Mucosa of descending colon (tissue), 3 donors: ENCODE results near the gene TPM1. TPM values are rescaled to one million over a fixed set of nuclear protein-coding genes. Genes with fewer than 3 reads are reported as not detected.

Experiments used
- ATAC-seq: fragments of 200-7000 bp; cut with Tn5 transposase; one replicate; pipeline ENCODE4 v1.9.1; 2020; ENCODE audit warnings: mild to moderate bottlenecking, moderate library complexity
- DNase-seq, 3 donors: peaks; one replicate each; pipeline ENCODE4 v3.0.0-alpha.2; 2020
- H3K36me3 ChIP-seq: fragments of 200-600 bp; one replicate; pipeline ENCODE4 v1.8.0; 2021; ENCODE audit warnings: low read depth, mild to moderate bottlenecking
- H3K4me1 ChIP-seq: fragments of 200-600 bp; one replicate; pipeline ENCODE4 v1.8.0; 2021; ENCODE audit warnings: low read depth, mild to moderate bottlenecking
- H3K4me3 ChIP-seq: fragments of 200-600 bp; one replicate; pipeline ENCODE4 v1.8.0; 2021; ENCODE audit warnings: mild to moderate bottlenecking
- H3K9me3 ChIP-seq: fragments of 200-600 bp; one replicate; pipeline ENCODE4 v1.8.0; 2021; ENCODE audit warnings: mild to moderate bottlenecking
- intact Hi-C, 2 donors: fragments of 100-400 bp; cut with DNase I in 1 of 2; cut with micrococcal nuclease in 1 of 2; formaldehyde crosslinking; loops; one replicate each; pipeline versions ENCODE4 v1.11.0 to v1.11.1; 2022; cut with DNase I, micrococcal nuclease
- total RNA-seq, 3 donors: library from RNA; stranded (reverse); fragmentation: NEBNext Ultra II Directional in 2 of 3; extraction: Animal tissue kit (Norgen Biotek cat#: 25700) in 2 of 3; gene quantifications; one replicate each; pipeline versions ENCODE4 v1.2.1 to v1.2.4, GENCODE V29; 2021 to 2023
- TF ChIP-seq, protein P1 (sequence below): fragments of 200-600 bp; IDR thresholded peaks from one replicate; pipeline ENCODE4 v1.8.0; 2022; ENCODE audit warnings: antibody characterized with exemption, mild to moderate bottlenecking
- donor health status: DM: no; HTN: no; CAD: no; lungs with moderate emphysema.
- donor health status: DM: no; HTN: no; CAD: no.
- donor health status: DM: no; HTN: yes; CAD: no.

The TPM1 gene
- total RNA-seq, 3 donors from 2014 or later = 613 to 1,704 (median 696) TPM

DNA sequence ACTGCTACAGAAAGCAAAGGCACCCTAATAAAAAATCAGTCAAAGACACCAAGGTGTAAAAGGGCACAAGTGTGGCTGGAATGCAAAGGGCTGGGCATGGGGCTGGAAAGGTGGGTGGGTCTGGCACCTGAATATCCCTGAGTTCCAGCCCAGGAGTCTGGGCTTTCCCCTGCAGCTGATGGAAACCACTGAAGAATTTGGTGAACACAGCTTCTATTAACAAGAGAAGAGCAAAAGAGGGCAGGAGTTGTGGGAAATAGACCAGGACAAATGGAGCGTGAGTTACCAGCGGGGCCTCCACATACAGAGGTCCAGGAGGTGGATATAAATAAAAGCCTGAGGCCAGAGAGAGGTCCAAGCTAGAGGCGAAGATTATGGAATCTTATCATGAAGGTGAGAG lies 45.1 kb upstream of the TPM1 start:
- Histone ChIP-seq H3K4me1 (peaks cover 8% of the 10 kb centered on the region), H3K4me3 (no peak overlapping the region), H3K9me3 (no peaks in the 10 kb centered on the region), H3K36me3 (no peaks in the 10 kb centered on the region)
- no peak for DNase-seq
- TF ChIP-seq, protein P1, sequence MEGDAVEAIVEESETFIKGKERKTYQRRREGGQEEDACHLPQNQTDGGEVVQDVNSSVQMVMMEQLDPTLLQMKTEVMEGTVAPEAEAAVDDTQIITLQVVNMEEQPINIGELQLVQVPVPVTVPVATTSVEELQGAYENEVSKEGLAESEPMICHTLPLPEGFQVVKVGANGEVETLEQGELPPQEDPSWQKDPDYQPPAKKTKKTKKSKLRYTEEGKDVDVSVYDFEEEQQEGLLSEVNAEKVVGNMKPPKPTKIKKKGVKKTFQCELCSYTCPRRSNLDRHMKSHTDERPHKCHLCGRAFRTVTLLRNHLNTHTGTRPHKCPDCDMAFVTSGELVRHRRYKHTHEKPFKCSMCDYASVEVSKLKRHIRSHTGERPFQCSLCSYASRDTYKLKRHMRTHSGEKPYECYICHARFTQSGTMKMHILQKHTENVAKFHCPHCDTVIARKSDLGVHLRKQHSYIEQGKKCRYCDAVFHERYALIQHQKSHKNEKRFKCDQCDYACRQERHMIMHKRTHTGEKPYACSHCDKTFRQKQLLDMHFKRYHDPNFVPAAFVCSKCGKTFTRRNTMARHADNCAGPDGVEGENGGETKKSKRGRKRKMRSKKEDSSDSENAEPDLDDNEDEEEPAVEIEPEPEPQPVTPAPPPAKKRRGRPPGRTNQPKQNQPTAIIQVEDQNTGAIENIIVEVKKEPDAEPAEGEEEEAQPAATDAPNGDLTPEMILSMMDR = no peak
- intact Hi-C loops = no loop called here
- no peak for ATAC-seq

DNA sequence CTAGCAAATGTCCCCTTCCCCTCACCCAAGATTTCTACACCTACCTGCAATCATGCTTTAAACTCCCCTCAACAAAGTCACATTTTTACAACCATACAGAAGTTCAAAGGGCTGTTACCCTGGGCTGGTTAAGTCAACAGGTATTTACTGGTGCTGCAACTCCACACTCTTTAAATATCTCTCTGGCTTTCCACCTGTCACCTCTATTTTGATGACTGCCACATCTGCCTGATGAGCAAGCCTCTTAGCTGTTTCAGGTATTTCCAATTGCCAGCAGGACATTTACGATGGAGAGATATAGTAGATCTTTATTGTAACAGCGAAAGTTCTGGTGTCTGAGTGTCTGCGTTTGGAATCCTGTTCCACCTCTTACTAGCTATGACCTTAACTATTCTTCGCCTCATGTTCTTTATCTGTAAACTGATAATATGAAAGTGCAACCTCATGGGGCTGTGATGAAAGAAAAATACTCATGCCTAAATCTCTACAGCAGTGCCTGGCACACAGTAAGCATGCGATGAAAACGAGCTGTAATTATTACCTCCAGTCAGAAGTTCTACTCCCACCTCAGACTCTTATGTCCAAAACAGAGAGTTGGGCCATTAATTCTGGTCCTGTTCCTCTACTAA lies 44.2 kb upstream of the TPM1 start:
- intact Hi-C loops = no loop called here
- Histone ChIP-seq H3K4me1 (peaks cover 7% of the 10 kb centered on the region), H3K9me3 (no peaks in the 10 kb centered on the region), H3K4me3 (no peak overlapping the region), H3K36me3 (no peaks in the 10 kb centered on the region)
- DNase-seq (peak in 1 of 3 donors; percentile 38), ATAC-seq (peak; percentile 78)
- TF ChIP-seq, protein P1 = no peak

DNA sequence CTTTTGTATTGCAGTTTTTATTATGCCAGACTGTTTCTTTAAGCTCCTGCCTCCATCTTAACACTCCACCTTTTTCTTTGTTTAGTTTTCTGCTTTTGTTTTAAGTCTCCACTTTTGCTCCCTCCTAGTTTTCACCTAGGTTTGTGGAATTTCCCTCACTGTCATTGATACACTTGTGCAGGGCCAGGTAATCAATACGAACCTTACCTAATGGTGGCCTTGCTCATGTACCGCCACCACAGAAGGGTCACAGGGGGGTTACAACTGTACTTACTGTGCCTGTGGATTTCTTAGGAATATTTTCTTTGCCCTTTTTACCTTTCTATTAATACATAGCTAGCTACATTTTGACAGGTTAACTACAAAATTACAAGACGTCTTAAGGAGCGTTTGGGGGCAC lies 43.4 kb upstream of the TPM1 start:
- no peak overlapping the region for H3K4me3 ChIP-seq
- H3K9me3 ChIP-seq = no peaks in the 10 kb centered on the region
- H3K4me1 ChIP-seq = peaks cover 2% of the 10 kb centered on the region
- TF ChIP-seq, protein P1 = no peak
- H3K36me3 ChIP-seq = no peaks in the 10 kb centered on the region
- intact Hi-C loops = no loop called here
- no peak for DNase-seq
- ATAC-seq = peak; percentile 36

DNA sequence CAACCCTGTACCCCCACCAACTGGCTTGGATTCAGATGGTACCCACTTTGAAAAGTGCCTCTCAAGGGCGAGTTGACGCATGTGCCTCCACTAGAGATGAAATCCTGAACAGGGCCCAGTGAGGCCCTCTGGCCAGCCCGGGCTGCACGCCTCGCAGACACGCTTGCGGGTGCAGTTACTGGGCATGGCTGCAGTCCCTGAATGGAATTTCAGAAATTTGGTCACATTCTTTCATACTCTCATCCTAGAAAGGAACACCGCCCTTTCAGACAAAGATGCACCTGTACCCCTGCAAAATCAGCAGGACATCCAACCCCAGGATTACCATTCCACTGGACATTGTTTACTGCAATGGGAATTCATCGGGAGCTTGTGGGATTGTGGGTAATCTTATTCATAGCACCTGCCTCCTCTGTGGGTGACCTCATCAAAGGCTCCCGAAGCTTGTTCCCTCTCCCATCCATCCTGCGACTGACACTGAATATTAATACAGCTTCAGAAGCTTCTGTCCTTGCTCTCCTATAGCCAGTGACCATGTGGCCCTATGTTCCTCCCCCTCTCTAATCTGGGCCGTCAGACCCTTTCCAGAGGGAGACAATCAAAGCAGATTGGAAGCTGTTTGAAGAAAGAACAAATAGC lies 42.5 kb upstream of the TPM1 start:
- intact Hi-C loops = no loop called here
- no peak for DNase-seq
- ATAC-seq = no peak
- no peaks in the 10 kb centered on the region for H3K9me3 ChIP-seq
- H3K4me3 ChIP-seq = no peak overlapping the region
- peaks cover 2% of the 10 kb centered on the region for H3K4me1 ChIP-seq
- H3K36me3 ChIP-seq = no peaks in the 10 kb centered on the region
- TF ChIP-seq, protein P1 = no peak

DNA sequence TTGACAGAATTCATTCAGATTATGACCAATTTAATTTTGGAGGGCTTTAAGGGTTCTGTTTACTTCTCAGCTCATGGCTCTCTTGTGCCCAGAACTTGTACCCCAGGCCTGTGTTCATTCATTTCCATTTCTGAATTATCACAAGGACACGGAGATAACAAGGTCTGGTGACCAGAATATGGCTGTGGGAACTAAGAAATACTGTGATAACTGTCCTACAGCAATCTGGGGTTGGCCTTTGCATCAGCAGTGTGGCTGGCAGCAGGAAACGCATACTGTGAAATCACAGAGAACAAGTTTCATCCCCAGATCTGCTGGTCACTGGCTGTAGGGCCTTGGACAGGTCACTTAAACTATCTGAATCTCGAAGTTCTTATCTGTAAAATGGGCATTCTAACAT lies 41.8 kb upstream of the TPM1 start:
- no peak for DNase-seq
- intact Hi-C loops = no loop called here
- H3K4me1 ChIP-seq = peaks cover 2% of the 10 kb centered on the region
- TF ChIP-seq, protein P1 = no peak
- no peaks in the 10 kb centered on the region for H3K36me3 ChIP-seq
- no peak for ATAC-seq
- no peaks in the 10 kb centered on the region for H3K9me3 ChIP-seq
- H3K4me3 ChIP-seq = no peak overlapping the region
